HAP-1 (cell line): ENCODE data around the gene OR10G2.

Source experiments
- DNase-seq, 2 experiments: peaks; one replicate each; pipeline ENCODE4 v3.0.0-alpha.2; 2016 to 2020; ENCODE audit warnings: low spot score in 2 of 2
- H3K27me3 ChIP-seq: fragments of 250-450 bp; sonication (Bioruptor Pico); 2 replicates; pipeline ENCODE4 v1.5.1; 2020; ENCODE audit warnings: low read depth, mild to moderate bottlenecking, moderate library complexity
- H3K36me3 ChIP-seq: fragments of 250-450 bp; sonication (Bioruptor Pico); replicated peaks from 2 replicates; pipeline ENCODE4 v1.5.1; 2020; ENCODE audit warnings: mild to moderate bottlenecking
- H3K4me1 ChIP-seq: fragments of 250-450 bp; sonication (Bioruptor Pico); 2 replicates; pipeline ENCODE4 v1.5.1; 2020; ENCODE audit warnings: mild to moderate bottlenecking
- H3K4me3 ChIP-seq: fragments of 250-450 bp; sonication (Bioruptor Pico); 2 replicates; pipeline ENCODE4 v1.5.1; 2020; ENCODE audit warnings: mild to moderate bottlenecking, moderate library complexity
- H3K9me3 ChIP-seq: fragments of 250-450 bp; sonication (Bioruptor Pico); 2 replicates; pipeline ENCODE4 v1.5.1; 2020; ENCODE audit warnings: mild to moderate bottlenecking, moderate library complexity
- in situ Hi-C: fragments of 300-500 bp; cut with MboI; formaldehyde crosslinking; loops from 3 replicates; pipeline ENCODE4 v1.14.3; 2020; ENCODE audit warnings: low sequenced_read_pairs, inconsistent platforms, mixed read lengths

The OR10G2 gene

DNA sequence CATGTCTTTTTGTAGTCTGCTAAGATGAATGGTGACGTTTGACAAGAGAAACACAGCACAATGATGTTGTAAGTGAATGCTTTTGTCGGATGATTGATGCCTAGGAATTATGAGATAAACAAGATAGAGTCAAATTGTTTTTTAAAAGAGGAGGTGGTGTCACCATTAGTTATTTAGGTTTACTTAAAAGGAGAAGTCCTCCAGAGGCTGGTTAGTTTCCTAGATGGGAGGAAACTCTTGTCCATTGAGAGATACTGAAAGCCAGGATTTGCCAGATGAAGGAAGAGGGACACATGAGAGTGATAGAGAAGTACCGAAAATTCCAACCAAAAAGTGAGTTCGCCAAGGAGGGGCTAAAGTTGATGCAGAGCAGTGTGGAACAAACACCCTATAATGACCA, at the start of gene OR10G2:
OR10G2 (minus strand) TSS at position 101 of the 400 bp plus-strand sequence; CDS start at position 3, 98 bp downstream.
- no peak for DNase-seq
- H3K36me3 ChIP-seq, result no peaks in the 10 kb centered on the region
- in situ Hi-C loops, result no loop called here
- peaks cover 2% of the 10 kb centered on the region; the same call in 1 of the 2 replicates for H3K27me3 ChIP-seq
- H3K4me3 ChIP-seq, result no peak within 1 kb of the TSS
- no peaks in the 10 kb centered on the region for H3K9me3 ChIP-seq
- H3K4me1 ChIP-seq, result no peaks in the 10 kb centered on the region

- DNase-seq, result no peak
- no peaks in the 10 kb centered on the region for H3K27me3 ChIP-seq
Measured at GRCh38 chr14:21680072-21680471, 45.3 kb upstream of the OR10G2 start.

DNA sequence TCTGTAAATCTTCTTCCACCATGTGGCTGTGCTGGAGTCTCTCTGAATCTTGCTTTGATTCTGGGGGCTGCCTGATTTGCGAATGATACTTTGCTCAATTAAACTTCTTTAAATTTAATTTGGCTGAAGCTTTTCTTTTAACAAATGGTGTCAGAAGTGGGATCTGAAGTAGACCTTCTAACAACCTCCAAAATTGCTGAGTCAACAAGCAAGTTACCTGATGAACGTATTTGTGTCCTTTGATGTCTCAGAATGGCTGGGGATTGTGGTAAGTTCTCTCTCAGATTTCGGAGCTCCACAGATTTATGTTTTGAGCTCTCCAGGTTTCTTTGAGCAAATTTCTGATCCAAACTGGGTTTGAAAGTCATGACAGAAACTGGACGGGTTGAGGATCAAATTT, 40.8 kb upstream of the OR10G2 start:
- Histone ChIP-seq H3K4me1 (no peaks in the 10 kb centered on the region), H3K27me3 (no peaks in the 10 kb centered on the region; the same call in 1 of the 2 replicates), H3K36me3 (no peaks in the 10 kb centered on the region), H3K4me3 (no peak overlapping the region), H3K9me3 (no peaks in the 10 kb centered on the region)
- DNase-seq, result no peak
- in situ Hi-C loops, result no loop called here

More at GRCh38 chr14:21680072-21680471, 45.3 kb upstream of the OR10G2 start:
- Histone ChIP-seq H3K36me3 (no peaks in the 10 kb centered on the region), H3K4me1 (no peaks in the 10 kb centered on the region), H3K9me3 (no peaks in the 10 kb centered on the region), H3K4me3 (no peak overlapping the region)
- in situ Hi-C loops, result no loop called here

DNA sequence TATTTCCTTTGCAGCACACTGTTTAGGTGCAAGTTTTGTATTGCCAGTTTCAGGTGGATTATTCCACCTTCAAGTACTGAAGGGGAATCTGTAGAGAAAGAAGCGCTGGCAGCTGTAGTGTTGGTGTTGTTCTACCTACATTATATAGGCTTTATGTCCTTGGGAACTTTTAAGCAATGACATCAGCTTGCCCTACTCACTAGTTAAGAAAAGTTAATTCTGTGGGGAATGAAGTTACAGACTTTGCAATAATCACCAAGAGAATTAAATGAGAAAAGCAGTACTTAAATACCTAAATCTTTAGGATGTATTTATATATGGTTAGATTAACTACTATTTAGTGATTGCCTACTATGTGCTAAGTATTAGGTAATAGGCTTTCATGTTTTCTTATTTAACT, 39.0 kb upstream of the OR10G2 start, which contains the start of gene OR4E1:
OR4E1 (minus strand) TSS at position 101 of the 400 bp plus-strand sequence. CDS start 2,883 bp downstream, outside the sequence.
- in situ Hi-C loops, result no loop called here
- Histone ChIP-seq H3K9me3 (no peaks in the 10 kb centered on the region), H3K4me3 (no peak within 1 kb of the TSS), H3K4me1 (no peaks in the 10 kb centered on the region), H3K36me3 (no peaks in the 10 kb centered on the region), H3K27me3 (no peaks in the 10 kb centered on the region; the same call in 1 of the 2 replicates)
- DNase-seq, result no peak

DNA sequence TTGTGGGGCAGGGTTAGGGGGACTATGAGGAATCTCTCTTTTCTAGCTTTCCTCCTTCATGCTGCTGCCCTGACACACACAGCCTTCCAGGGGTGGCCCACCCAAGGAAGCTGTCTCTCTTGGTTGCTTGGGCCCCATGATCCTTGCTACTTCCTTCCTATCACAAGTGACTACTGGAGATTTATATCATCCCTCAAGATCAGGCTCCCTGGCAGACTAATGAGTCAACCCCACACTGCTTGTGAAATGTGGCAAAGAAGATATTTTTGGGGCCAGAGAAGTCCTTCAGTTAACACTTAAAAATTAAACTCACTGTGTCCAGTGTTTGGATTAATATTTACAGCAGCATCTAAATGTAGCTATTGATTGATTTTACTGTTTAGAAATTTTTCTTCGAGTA, 37.4 kb upstream of the OR10G2 start:
- H3K9me3 ChIP-seq, result no peaks in the 10 kb centered on the region
- H3K4me3 ChIP-seq, result no peak overlapping the region
- in situ Hi-C loops, result no loop called here
- no peaks in the 10 kb centered on the region; the same call in 1 of the 2 replicates for H3K27me3 ChIP-seq
- no peaks in the 10 kb centered on the region for H3K36me3 ChIP-seq
- H3K4me1 ChIP-seq, result no peaks in the 10 kb centered on the region
- no peak for DNase-seq

GRCh38 chr14:21671371-21671770, 36.6 kb upstream of the OR10G2 start:
- no peaks in the 10 kb centered on the region for H3K4me1 ChIP-seq
- no peak overlapping the region for H3K4me3 ChIP-seq
- DNase-seq, result no peak
- H3K36me3 ChIP-seq, result no peaks in the 10 kb centered on the region
- no peaks in the 10 kb centered on the region for H3K9me3 ChIP-seq
- H3K27me3 ChIP-seq, result no peaks in the 10 kb centered on the region; the same call in 1 of the 2 replicates
- in situ Hi-C loops, result no loop called here

- H3K4me1 ChIP-seq, result no peaks in the 10 kb centered on the region
- in situ Hi-C loops, result no loop called here
- H3K36me3 ChIP-seq, result no peaks in the 10 kb centered on the region
- H3K9me3 ChIP-seq, result no peaks in the 10 kb centered on the region
- no peak for DNase-seq
- no peak overlapping the region for H3K4me3 ChIP-seq
- no peaks in the 10 kb centered on the region; the same call in 1 of the 2 replicates for H3K27me3 ChIP-seq
Measured at GRCh38 chr14:21669284-21669683, 34.5 kb upstream of the OR10G2 start.

GRCh38 chr14:21668377-21668776, 33.6 kb upstream of the OR10G2 start:
- Histone ChIP-seq H3K36me3 (no peaks in the 10 kb centered on the region), H3K27me3 (no peaks in the 10 kb centered on the region; the same call in 1 of the 2 replicates), H3K4me3 (no peak overlapping the region), H3K9me3 (no peaks in the 10 kb centered on the region), H3K4me1 (no peaks in the 10 kb centered on the region)
- in situ Hi-C loops, result no loop called here
- no peak for DNase-seq

GRCh38 chr14:21656980-21657379, 22.2 kb upstream of the OR10G2 start:
- in situ Hi-C loops, result no loop called here
- H3K9me3 ChIP-seq, result no peaks in the 10 kb centered on the region
- no peaks in the 10 kb centered on the region for H3K36me3 ChIP-seq
- peaks cover 7% of the 10 kb centered on the region; the same call in 1 of the 2 replicates for H3K27me3 ChIP-seq
- no peak overlapping the region for H3K4me3 ChIP-seq
- H3K4me1 ChIP-seq, result no peaks in the 10 kb centered on the region; the same call in 1 of the 2 replicates
- no peak for DNase-seq

DNA sequence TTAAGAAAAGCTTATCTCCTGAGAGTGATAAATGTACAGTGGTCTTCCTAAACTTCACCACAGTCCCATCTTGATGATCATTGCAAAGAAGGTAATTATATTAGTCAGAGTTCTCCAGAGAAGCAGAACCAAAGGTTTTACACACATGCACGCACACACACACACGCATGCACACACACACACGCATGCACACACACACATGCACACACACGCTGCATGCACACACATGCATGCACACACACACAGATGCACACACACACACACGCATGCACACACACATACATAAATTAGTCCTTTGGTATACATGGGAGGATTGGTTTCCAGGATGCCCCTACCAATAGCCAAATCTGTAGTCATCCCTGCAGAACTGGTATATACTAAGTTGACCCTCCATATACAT, 19.5 kb upstream of the OR10G2 start:
- Histone ChIP-seq H3K27me3 (peaks cover 7% of the 10 kb centered on the region; the same call in 1 of the 2 replicates), H3K9me3 (no peaks in the 10 kb centered on the region), H3K4me3 (no peak overlapping the region), H3K4me1 (no peaks in the 10 kb centered on the region), H3K36me3 (no peaks in the 10 kb centered on the region)
- DNase-seq, result no peak
- in situ Hi-C loops, result no loop called here

DNA sequence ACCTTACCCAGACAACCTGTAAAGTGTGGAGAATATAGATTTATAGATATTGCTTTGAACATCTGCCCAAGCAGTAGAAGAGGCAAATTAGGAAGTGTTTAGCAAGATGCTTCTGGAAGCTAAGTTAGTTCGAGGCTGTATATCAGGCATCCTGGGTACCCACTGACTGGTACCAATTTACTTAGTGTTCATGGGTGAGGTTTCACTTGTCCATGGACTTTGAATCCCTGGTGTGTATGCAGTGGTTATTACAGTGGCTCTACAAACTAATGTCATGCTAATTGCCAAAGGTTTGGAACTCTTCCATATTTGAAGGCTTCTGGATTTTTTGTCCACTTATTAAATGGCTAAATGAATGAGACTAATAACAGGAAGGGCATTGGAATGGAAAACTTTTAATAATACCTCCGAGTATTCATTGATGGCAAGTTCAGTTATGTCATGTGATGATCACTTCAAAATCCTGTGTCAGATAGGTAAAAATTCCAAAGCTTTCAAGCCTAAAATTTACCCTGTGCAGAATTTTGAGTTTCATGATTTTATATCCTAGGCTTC, 18.7 kb upstream of the OR10G2 start, which contains the start of gene OR4E2:
OR4E2 (plus strand) TSS at position 505 of the 555 bp plus-strand sequence. CDS start 11,248 bp downstream, outside the sequence.
- no peak for DNase-seq
- H3K9me3 ChIP-seq, result no peaks in the 10 kb centered on the region
- no peaks in the 10 kb centered on the region for H3K4me1 ChIP-seq
- in situ Hi-C loops, result no loop called here
- H3K27me3 ChIP-seq, result peaks cover 4% of the 10 kb centered on the region; the same call in 1 of the 2 replicates
- no peaks in the 10 kb centered on the region for H3K36me3 ChIP-seq
- no peak within 1 kb of the TSS for H3K4me3 ChIP-seq

DNA sequence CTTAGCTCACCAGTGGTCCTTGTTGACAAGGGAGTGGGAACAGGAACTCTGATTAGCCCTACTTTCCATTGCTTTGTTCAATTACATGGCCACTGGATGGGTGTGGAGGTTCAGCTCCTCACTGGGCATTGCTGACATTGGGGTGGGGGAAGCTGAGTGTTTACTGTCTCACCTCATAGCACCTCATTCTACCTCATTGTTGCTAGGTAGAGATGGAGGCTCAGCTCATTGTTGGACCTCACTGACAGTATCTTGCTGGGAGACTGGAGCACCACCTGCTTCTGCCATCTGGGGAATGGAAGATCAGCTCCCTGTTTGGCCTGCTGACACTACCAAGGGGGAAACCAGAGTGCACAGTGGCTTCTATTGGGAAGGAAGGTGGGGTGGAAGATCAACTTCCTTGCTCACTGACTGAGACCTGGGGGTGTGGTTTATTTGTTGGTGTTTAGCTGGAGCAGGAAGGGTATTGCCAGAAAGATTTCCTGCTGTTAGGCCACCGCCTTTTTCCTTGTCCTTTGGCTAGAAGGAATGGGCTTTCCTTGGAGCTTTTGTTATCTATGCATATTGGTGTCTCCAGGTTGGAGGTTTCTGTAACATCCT, 17.6 kb upstream of the OR10G2 start:
- Histone ChIP-seq H3K4me1 (no peaks in the 10 kb centered on the region), H3K27me3 (peaks cover 4% of the 10 kb centered on the region; the same call in 1 of the 2 replicates), H3K4me3 (no peak overlapping the region), H3K36me3 (no peaks in the 10 kb centered on the region), H3K9me3 (no peaks in the 10 kb centered on the region)
- in situ Hi-C loops, result no loop called here
- DNase-seq, result no peak

DNA sequence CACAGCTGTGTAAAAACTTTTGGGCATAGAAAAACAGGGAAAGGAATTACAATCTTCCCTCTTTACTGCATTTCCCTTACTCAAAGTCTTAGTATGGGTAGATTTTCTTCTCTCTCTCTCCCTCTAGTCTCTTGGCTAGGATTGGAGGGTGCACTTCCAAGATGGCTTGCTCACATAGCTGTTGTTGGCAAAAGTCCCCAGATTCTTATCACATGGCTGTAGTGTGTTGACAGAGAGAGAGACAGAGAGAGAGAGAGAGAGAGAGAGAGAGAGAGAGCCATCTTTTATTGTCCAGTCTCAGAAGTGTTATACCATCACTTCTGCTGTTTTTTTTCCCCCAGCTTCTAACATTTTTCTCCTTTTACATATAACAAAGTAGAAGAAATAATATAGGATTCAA, 12.6 kb upstream of the OR10G2 start:
- in situ Hi-C loops, result no loop called here
- Histone ChIP-seq H3K9me3 (no peaks in the 10 kb centered on the region), H3K4me1 (no peaks in the 10 kb centered on the region), H3K27me3 (no peaks in the 10 kb centered on the region), H3K4me3 (no peak overlapping the region), H3K36me3 (no peaks in the 10 kb centered on the region)
- no peak for DNase-seq

DNA sequence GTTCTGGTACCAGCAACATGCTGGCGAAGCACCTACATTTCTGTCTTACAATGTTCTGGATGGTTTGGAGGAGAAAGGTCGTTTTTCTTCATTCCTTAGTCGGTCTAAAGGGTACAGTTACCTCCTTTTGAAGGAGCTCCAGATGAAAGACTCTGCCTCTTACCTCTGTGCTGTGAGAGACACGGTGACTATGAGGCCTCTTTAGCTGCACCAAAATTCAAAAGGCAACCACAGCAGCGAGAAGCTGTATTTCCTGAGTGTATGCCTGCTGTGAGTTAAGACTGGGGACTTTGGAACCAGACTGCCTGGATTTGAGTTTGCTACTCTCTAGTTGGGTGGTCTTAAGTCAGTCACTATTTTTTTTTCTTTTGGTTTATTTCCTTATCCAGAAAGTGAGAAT, 8.7 kb upstream of the OR10G2 start:
- in situ Hi-C loops, result no loop called here
- DNase-seq, result no peak
- Histone ChIP-seq H3K27me3 (no peaks in the 10 kb centered on the region), H3K4me3 (no peak overlapping the region), H3K36me3 (no peaks in the 10 kb centered on the region), H3K4me1 (no peaks in the 10 kb centered on the region), H3K9me3 (no peaks in the 10 kb centered on the region)
